HFFc6 (cell line): ENCODE data around the gene DUSP22. TPM values are rescaled to one million over a fixed set of nuclear protein-coding genes. Genes with fewer than 3 reads are reported as not detected.

ENCODE experiments used
- DNase-seq: peaks from one replicate; pipeline ENCODE4 v3.0.0-alpha.2; 2018
- H3K27ac Mint-ChIP-seq: 2 replicates; pipeline ENCODE4 v1.8.0; 2020; ENCODE audit warnings: mild to moderate bottlenecking, mixed read lengths
- H3K27me3 Mint-ChIP-seq: 2 replicates; pipeline ENCODE4 v1.8.0; 2021; ENCODE audit warnings: mild to moderate bottlenecking, moderate library complexity, mixed read lengths; ENCODE audit not compliant: insufficient read depth
- H3K36me3 Mint-ChIP-seq: 2 replicates; pipeline ENCODE4 v1.8.0; 2021; ENCODE audit warnings: low read depth, mixed read lengths
- H3K4me1 Mint-ChIP-seq: 2 replicates; pipeline ENCODE4 v1.8.0; 2020; ENCODE audit warnings: low read depth, mixed read lengths
- H3K4me3 Mint-ChIP-seq: 2 replicates; pipeline ENCODE4 v1.8.0; 2020; ENCODE audit warnings: mild to moderate bottlenecking, moderate library complexity, mixed read lengths
- H3K9me3 Mint-ChIP-seq: 2 replicates; pipeline ENCODE4 v1.8.0; 2020; ENCODE audit warnings: mild to moderate bottlenecking, mixed read lengths
- CTCF ChIP-seq: fragments of 200-600 bp; sonication (generic); IDR thresholded peaks from 2 replicates; pipeline ENCODE4 v1.5.0; 2021; ENCODE audit warnings: antibody characterized with exemption, mild to moderate bottlenecking
- total RNA-seq, 6 experiments: library from RNA; stranded (reverse); fragmentation: NEBNext Ultra II Directional; extraction: Animal tissue kit (Norgen Biotek cat#: 25700); gene quantifications; 2 replicates in 1 of 6; 3 replicates in 5 of 6; pipeline ENCODE4 v1.2.3, GENCODE V29; 2021

Gene DUSP22
- total RNA-seq, 6 experiments from 2014 or later = 6.8 to 11.9 (median 9.2) TPM

DNA sequence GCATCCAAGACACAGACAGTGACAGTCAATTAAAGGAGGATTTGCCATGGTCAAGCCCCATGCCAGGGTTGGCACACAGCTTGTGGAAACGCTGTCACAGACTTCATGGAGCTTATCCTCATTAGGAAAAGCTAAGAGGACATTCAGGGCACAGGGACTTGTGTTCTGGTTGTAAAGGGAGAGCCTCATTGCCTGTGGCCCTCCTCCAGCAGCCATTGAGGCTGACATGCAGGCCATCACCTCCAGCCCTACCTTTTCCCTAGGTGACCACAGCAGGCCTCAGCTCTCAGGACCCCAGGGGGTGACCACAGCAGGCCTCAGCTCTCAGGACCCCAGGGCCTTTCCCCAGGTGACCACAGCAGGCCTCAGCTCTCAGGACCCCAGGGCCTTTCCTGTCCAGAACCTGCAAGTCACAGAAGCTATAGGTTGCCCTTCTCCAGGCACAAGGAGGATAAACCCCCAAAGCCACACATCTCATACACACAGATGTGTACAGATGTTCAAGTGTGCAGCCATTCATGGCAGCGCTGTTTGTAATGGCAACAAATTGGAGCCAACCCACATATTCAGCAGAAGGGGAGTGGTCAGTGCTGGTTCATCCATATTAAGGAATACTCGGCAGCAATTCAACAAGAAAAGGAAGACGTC is 26.1 kb downstream of the DUSP22 start:
- H3K4me1 Mint-ChIP-seq = no peaks in the 10 kb centered on the region
- H3K36me3 Mint-ChIP-seq = no peaks in the 10 kb centered on the region
- H3K27ac Mint-ChIP-seq = no peak overlapping the region
- no peaks in the 10 kb centered on the region for H3K9me3 Mint-ChIP-seq
- no peak for TF ChIP-seq CTCF
- no peak overlapping the region for H3K4me3 Mint-ChIP-seq
- H3K27me3 Mint-ChIP-seq = no peaks in the 10 kb centered on the region
- no peak for DNase-seq

- Mint-ChIP-seq H3K9me3 (no peaks in the 10 kb centered on the region; the same call in 1 of the 2 replicates), H3K4me1 (no peaks in the 10 kb centered on the region), H3K36me3 (no peaks in the 10 kb centered on the region), H3K27ac (no peak overlapping the region), H3K27me3 (no peaks in the 10 kb centered on the region), H3K4me3 (no peak overlapping the region)
- DNase-seq = no peak
- TF ChIP-seq CTCF = no peak
Observed at GRCh38 chr6:319177-320131, 27.2 kb downstream of the DUSP22 start.

- Mint-ChIP-seq H3K4me3 (no peak overlapping the region), H3K9me3 (no peaks in the 10 kb centered on the region; the same call in 1 of the 2 replicates), H3K4me1 (no peaks in the 10 kb centered on the region), H3K27ac (no peak overlapping the region), H3K27me3 (no peaks in the 10 kb centered on the region), H3K36me3 (no peaks in the 10 kb centered on the region)
- TF ChIP-seq CTCF = no peak
- DNase-seq = no peak
Observed at GRCh38 chr6:320351-321157, 28.3 kb downstream of the DUSP22 start.

- no peak for DNase-seq
- no peaks in the 10 kb centered on the region for H3K4me1 Mint-ChIP-seq
- no peaks in the 10 kb centered on the region for H3K27me3 Mint-ChIP-seq
- H3K36me3 Mint-ChIP-seq = no peaks in the 10 kb centered on the region
- TF ChIP-seq CTCF = no peak
- no peaks in the 10 kb centered on the region; the same call in 1 of the 2 replicates for H3K9me3 Mint-ChIP-seq
- H3K27ac Mint-ChIP-seq = no peak overlapping the region
- H3K4me3 Mint-ChIP-seq = no peak overlapping the region
Observed at GRCh38 chr6:321158-321438, 28.8 kb downstream of the DUSP22 start.

DNA sequence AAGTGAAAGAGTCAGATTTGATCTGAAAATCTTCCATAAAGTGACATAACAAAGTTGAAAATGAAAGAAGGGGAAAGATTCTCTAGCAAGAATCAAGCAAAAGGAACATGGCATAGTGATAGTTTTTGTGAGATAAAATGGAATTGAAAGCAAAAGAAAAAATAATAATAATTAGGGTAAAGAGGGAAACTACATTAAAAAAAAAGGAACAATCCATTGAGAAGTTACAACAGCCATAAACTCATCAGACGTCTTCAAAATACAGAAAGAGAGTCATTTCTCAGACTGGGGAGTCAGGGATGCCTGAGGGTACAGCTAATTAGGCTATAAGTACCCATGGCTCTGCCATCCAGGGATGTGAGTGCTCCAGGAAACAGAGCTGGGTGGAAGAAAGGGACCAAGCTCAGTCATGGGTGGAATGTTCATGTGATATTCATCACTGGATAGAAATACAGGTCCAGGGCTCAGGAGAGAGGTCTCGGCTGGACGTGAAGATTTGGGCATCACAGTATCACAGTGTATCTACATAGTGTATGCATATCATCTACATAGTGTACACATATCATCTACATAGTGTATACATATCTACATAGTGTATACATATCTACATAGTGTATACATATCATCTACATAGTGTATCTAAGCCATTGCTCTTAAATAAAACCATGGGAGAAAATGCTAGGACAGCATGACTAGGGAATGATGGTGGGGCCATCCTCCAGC is 29.4 kb downstream of the DUSP22 start:
- no peak for DNase-seq
- no peaks in the 10 kb centered on the region for H3K36me3 Mint-ChIP-seq
- no peaks in the 10 kb centered on the region; the same call in 1 of the 2 replicates for H3K9me3 Mint-ChIP-seq
- no peak for TF ChIP-seq CTCF
- no peak overlapping the region for H3K27ac Mint-ChIP-seq
- H3K27me3 Mint-ChIP-seq = no peaks in the 10 kb centered on the region
- no peaks in the 10 kb centered on the region for H3K4me1 Mint-ChIP-seq
- H3K4me3 Mint-ChIP-seq = no peak overlapping the region
